Heart right ventricle (tissue), 16 donors: ENCODE results near the gene GREM2. TPM values are rescaled to one million over a fixed set of nuclear protein-coding genes. Genes with fewer than 3 reads are reported as not detected.

Experiments
- ATAC-seq, 8 donors: fragments of 200-7000 bp; cut with Tn5 transposase; one replicate each; pipeline ENCODE4 v1.9.1; 2020; ENCODE audit warnings: mild to moderate bottlenecking in 8 of 8, moderate library complexity in 8 of 8, moderate number of reproducible peaks in 1 of 8
- DNase-seq, 2 donors: peaks; one replicate each; pipeline ENCODE4 v3.0.0-alpha.2; 2020
- H3K27ac ChIP-seq, 10 donors: fragments of 200-600 bp; sonication (generic) in 2 of 10; one replicate each; pipeline versions ENCODE4 v1.5.0 to v1.8.0; 2020 to 2022; ENCODE audit warnings: mild to moderate bottlenecking in 3 of 10
- H3K27me3 ChIP-seq, 7 donors: fragments of 200-600 bp; one replicate each; pipeline ENCODE4 v1.8.0; 2021 to 2022; ENCODE audit warnings: mild to moderate bottlenecking in 2 of 7
- H3K36me3 ChIP-seq, 9 donors: fragments of 200-600 bp; sonication (generic) in 1 of 9; one replicate each; pipeline versions ENCODE4 v1.5.0 to v1.8.0; 2020 to 2022; ENCODE audit warnings: mild to moderate bottlenecking in 2 of 9
- H3K4me1 ChIP-seq, 9 donors: fragments of 200-600 bp; sonication (generic) in 1 of 9; one replicate each; pipeline versions ENCODE4 v1.5.0 to v1.8.0; 2020 to 2022; ENCODE audit warnings: mild to moderate bottlenecking in 4 of 9
- H3K4me3 ChIP-seq, 10 donors: fragments of 200-600 bp; sonication (generic) in 2 of 10; one replicate each; pipeline versions ENCODE4 v1.5.0 to v1.8.0; 2020 to 2022; ENCODE audit warnings: mild to moderate bottlenecking in 7 of 10, moderate library complexity in 2 of 10
- H3K9me3 ChIP-seq, 11 donors: fragments of 200-600 bp in 10 of 11; sonication (generic) in 2 of 11; one replicate each; pipeline versions ENCODE4 v1.5.0 to v1.8.0; 2013 to 2022; ENCODE audit warnings: mild to moderate bottlenecking in 2 of 11, control low read depth in 1 of 11, moderate library complexity in 1 of 11
- CTCF ChIP-seq, 9 donors: fragments of 200-600 bp; sonication (generic) in 2 of 9; IDR thresholded peaks; one replicate each; pipeline versions ENCODE4 v1.5.0 to v1.8.0; 2021 to 2022; ENCODE audit warnings: antibody characterized with exemption in 9 of 9, mild to moderate bottlenecking in 5 of 9, moderate library complexity in 1 of 9
- WGBS, 2 donors: extraction: QIAGEN DNeasy Blood & Tissue Kit; methylation state at CpG; one replicate each; pipeline ENCODE4 v1.1.7; 2013; ENCODE audit warnings: inconsistent platforms in 1 of 2; 5-methylcytosine and 5-hydroxymethylcytosine counted together
- intact Hi-C, 10 donors: fragments of 100-400 bp; cut with DNase I; formaldehyde crosslinking; loops; one replicate each; pipeline versions ENCODE4 v1.11.1 to v1.14.2; 2022
- polyA plus RNA-seq, 2 donors: library from polyadenylated mRNA; stranded (reverse); fragments of 200-250 nt; gene quantifications; one replicate each; pipeline ENCODE4 v1.2.3, GENCODE V29; 2013
- total RNA-seq, 10 donors: library from RNA; stranded (reverse); fragmentation: NEBNext Ultra II Directional in 3 of 10; extraction: Animal tissue kit (Norgen Biotek cat#: 25700) in 3 of 10; gene quantifications; one replicate each; pipeline versions ENCODE4 v1.2.1 to v1.2.4, GENCODE V29; 2021 to 2023
- donor health status: Arrhythmogenic right ventricular cardiomyopathy.
- donor health status: ischemic (EF 13 %, LVEDD 7.1; RV severe dilation, severe dysfunction).
- donor health status: healthy with polysubstance abuse.
- donor health status: DM: no; HTN: yes; CAD: no.
- donor health status: DM: no; HTN: no; CAD: no.
- donor health status: ischemic (EF 25% LVEDD 6.9; RV normal size, moderate dysfunction).
- donor health status: ischemic (EF 25% LVEDD 5.7; RV mildly dilated, moderate dysfunction).
- donor health status: healthy.
- donor health status: DM: yes; HTN: yes; CAD: no.
- donor health status: Ischemic cardiomyopathy.
- donor health status: ischemic (EF 35%, LVEDD 5.7; RV mildly dilated, moderate dysfunction).
- donor health status: nonischemic (EF 11% LVEDD 7.7; RV severe dilation, severe dysfunction).
- donor health status: DM: yes; HTN: yes; CAD: no.
- donor health status: PGD.
- donor health status: ischemic (EF 29% LVEDD 5.4; RV normal size, mild dysfunction).
- donor health status: nonischemic (EF 23%, LVEDD 6.1; RV moderate dilation, normal function).

GREM2 gene
- total and polyA plus RNA-seq, 12 donors: 0.01 to 0.25 (median 0.18) TPM; not detected in 8

- TF ChIP-seq CTCF (IDR thresholded peaks at IDR 0.05): no peak
- Histone ChIP-seq H3K36me3 (no peaks in the 10 kb centered on the region), H3K4me3 (no peak overlapping the region), H3K27ac (no peak overlapping the region), H3K4me1 (peaks cover 0 to 9% (median 0%) of the 10 kb centered on the region in 9 donors), H3K27me3 (no peaks in the 10 kb centered on the region), H3K9me3 (no peaks in the 10 kb centered on the region)
- ATAC-seq (no peak), DNase-seq (no peak)
- WGBS, 2 donors: 43 to 47% methylated on average over 6 of the region's 6 CpGs
- intact Hi-C loops: no loop called here
These were observed 89.7 kb downstream of the GREM2 start for GRCh38 chr1:240522122-240522822.

- no peaks in the 10 kb centered on the region for H3K27me3 ChIP-seq
- 67 to 76% methylated on average over 4 of the region's 4 CpGs for WGBS, 2 donors
- H3K9me3 ChIP-seq: no peaks in the 10 kb centered on the region
- intact Hi-C loops: no loop called here
- TF ChIP-seq CTCF (IDR thresholded peaks at IDR 0.05): no peak
- H3K36me3 ChIP-seq: no peaks in the 10 kb centered on the region
- no peak overlapping the region for H3K27ac ChIP-seq
- no peak overlapping the region for H3K4me3 ChIP-seq
- ATAC-seq (no peak), DNase-seq (no peak)
- H3K4me1 ChIP-seq: no peaks in the 10 kb centered on the region
These were observed 94.1 kb downstream of the GREM2 start for GRCh38 chr1:240517891-240518290.

- H3K4me3 ChIP-seq: no peak overlapping the region
- H3K36me3 ChIP-seq: no peaks in the 10 kb centered on the region
- no peak overlapping the region for H3K27ac ChIP-seq
- no peaks in the 10 kb centered on the region for H3K4me1 ChIP-seq
- DNase-seq (no peak), ATAC-seq (no peak)
- no peaks in the 10 kb centered on the region for H3K9me3 ChIP-seq
- intact Hi-C loops: no loop called here
- 97% methylated on average over 2 of the region's 2 CpGs for whole genome bisulfite sequencing, 2 donors
- TF ChIP-seq CTCF (IDR thresholded peaks at IDR 0.05): no peak
- no peaks in the 10 kb centered on the region for H3K27me3 ChIP-seq
These were observed 95.9 kb downstream of the GREM2 start for GRCh38 chr1:240516069-240516468.

- no peaks in the 10 kb centered on the region for H3K4me1 ChIP-seq
- DNase-seq (no peak), ATAC-seq (no peak)
- intact Hi-C loops: no loop called here
- H3K4me3 ChIP-seq: no peak overlapping the region
- no peaks in the 10 kb centered on the region for H3K27me3 ChIP-seq
- WGBS, 2 donors: 43 to 64% methylated on average over 1 of the region's 1 CpG
- no peak for TF ChIP-seq CTCF (IDR thresholded peaks at IDR 0.05)
- H3K36me3 ChIP-seq: no peaks in the 10 kb centered on the region
- no peak overlapping the region for H3K27ac ChIP-seq
- no peaks in the 10 kb centered on the region for H3K9me3 ChIP-seq
These were observed 96.5 kb downstream of the GREM2 start for GRCh38 chr1:240515505-240515904.
